H1 (cell line): ENCODE measurements around the gene NSUN4. TPM values are rescaled to one million over a fixed set of nuclear protein-coding genes. Genes with fewer than 3 reads are reported as not detected.

Experiments used
- CTCF ChIA-PET: fragments of 300-600 bp; sonication (Branson Sonifier 250); formaldehyde crosslinking; loops from one replicate; lab custom pipeline; 2021; ENCODE audit not compliant: partially characterized antibody; lab: Charles Lee
- POLR2A ChIA-PET: fragments of 300-600 bp; sonication (Branson Sonifier 250); formaldehyde crosslinking; loops from one replicate; lab custom pipeline; 2021; ENCODE audit warnings: inconsistent platforms; ENCODE audit not compliant: partially characterized antibody; lab: Charles Lee
- DNase-seq, 2 experiments: peaks; one replicate each; pipeline versions ENCODE4 v3.0.0 to v3.0.0-alpha.2; 2010 to 2022; ENCODE audit warnings: low spot score in 2 of 2, low read depth in 1 of 2, mixed read lengths in 1 of 2
- FAIRE-seq: peaks from 2 replicates; lab custom pipeline; 2011; peaks lifted over from hg19 to GRCh38; lab: Jason Lieb, UNC
- H2AFZ ChIP-seq: 2 replicates; pipeline ENCODE4 v1.8.1; 2012; ENCODE audit warnings: low read length, inconsistent platforms
- H2AK5ac ChIP-seq: 2 replicates; pipeline ENCODE4 v1.6.1; 2013; ENCODE audit warnings: low read depth, low read length
- H2BK120ac ChIP-seq: replicated peaks from 2 replicates; pipeline ENCODE3; 2013; ENCODE audit warnings: low read depth, low read length, inconsistent platforms
- H2BK12ac ChIP-seq: 2 replicates; pipeline ENCODE4 v1.6.1; 2013; ENCODE audit warnings: low read depth, low read length
- H2BK15ac ChIP-seq: 2 replicates; pipeline ENCODE4 v1.6.1; 2013; ENCODE audit warnings: low read length
- H2BK20ac ChIP-seq: 2 replicates; pipeline ENCODE4 v1.6.1; 2013; ENCODE audit warnings: low read length
- H2BK5ac ChIP-seq: 2 replicates; pipeline ENCODE4 v1.6.1; 2013; ENCODE audit warnings: low read depth, low read length
- H3K14ac ChIP-seq: 2 replicates; pipeline ENCODE4 v1.6.1; 2013; ENCODE audit warnings: inconsistent platforms; ENCODE audit not compliant: insufficient read length
- H3K18ac ChIP-seq: 2 replicates; pipeline ENCODE4 v1.6.1; 2013; ENCODE audit warnings: low read length; ENCODE audit errors: extremely low read depth
- H3K23ac ChIP-seq: 2 replicates; pipeline ENCODE4 v1.6.1; 2013; ENCODE audit warnings: inconsistent platforms; ENCODE audit not compliant: insufficient read length
- H3K23me2 ChIP-seq: 2 replicates; pipeline ENCODE4 v1.6.1; 2013; ENCODE audit warnings: low read depth, low read length
- H3K27ac ChIP-seq: 2 replicates; pipeline ENCODE4 v1.6.1; 2011; ENCODE audit warnings: low read depth, low read length, inconsistent platforms
- H3K27me3 ChIP-seq, 4 experiments: replicated peaks in 1 of 4; 1 replicate in 1 of 4; 2 replicates in 3 of 4; pipeline versions ENCODE4 v1.6.1 to v1.8.1; 2011 to 2013; ENCODE audit warnings: low read length in 3 of 4, mild to moderate bottlenecking in 3 of 4, inconsistent platforms in 2 of 4, mixed read lengths in 2 of 4, moderate library complexity in 1 of 4; ENCODE audit not compliant: control insufficient read depth in 3 of 4, insufficient read depth in 3 of 4; ENCODE audit errors: extremely low read depth in 1 of 4
- H3K36me3 ChIP-seq, 4 experiments: 2 replicates each; pipeline versions ENCODE4 v1.6.1 to v1.8.1; 2011 to 2013; ENCODE audit warnings: mild to moderate bottlenecking in 4 of 4, low read length in 3 of 4, moderate library complexity in 2 of 4, control low read depth in 1 of 4, inconsistent platforms in 1 of 4; ENCODE audit not compliant: insufficient read depth in 4 of 4, control insufficient read depth in 2 of 4
- H3K4ac ChIP-seq: replicated peaks from 2 replicates; pipeline ENCODE3; 2013; ENCODE audit warnings: low read length, low read depth, mixed read lengths, inconsistent platforms; ENCODE audit not compliant: insufficient read length
- H3K4me1 ChIP-seq, 4 experiments: replicated peaks in 1 of 4; 1 replicate in 1 of 4; 2 replicates in 3 of 4; pipeline versions ENCODE4 v1.6.1 to v1.8.1; 2011 to 2013; ENCODE audit warnings: low read length in 3 of 4, inconsistent platforms in 2 of 4, mixed read lengths in 1 of 4; ENCODE audit not compliant: insufficient read depth in 4 of 4, control insufficient read depth in 3 of 4
- H3K4me2 ChIP-seq, 2 experiments: 2 replicates each; pipeline versions ENCODE4 v1.6.1 to v1.8.1; 2011 to 2013; ENCODE audit warnings: low read depth in 2 of 2, low read length in 2 of 2, control low read depth in 1 of 2, inconsistent platforms in 1 of 2, mild to moderate bottlenecking in 1 of 2; ENCODE audit not compliant: insufficient read depth in 1 of 2
- H3K4me3 ChIP-seq, 4 experiments: fragments of 200-600, 300-600 bp in 1 of 4; sonication (generic), shearing (Covaris generic), sonication (Bioruptor Twin) in 1 of 4; 2 replicates each; pipeline versions ENCODE4 v1.5.1 to v1.8.1; 2011 to 2016; ENCODE audit warnings: low read length in 4 of 4, low read depth in 3 of 4, control low read depth in 2 of 4, inconsistent platforms in 2 of 4, mild to moderate bottlenecking in 2 of 4, mixed read lengths in 1 of 4, moderate library complexity in 1 of 4; ENCODE audit not compliant: insufficient read depth in 2 of 4; ENCODE audit errors: extremely low read depth in 1 of 4
- H3K56ac ChIP-seq: replicated peaks from 2 replicates; pipeline ENCODE3; 2013; ENCODE audit warnings: low read depth, mild to moderate bottlenecking, mixed read lengths, low read length, inconsistent platforms; ENCODE audit not compliant: insufficient read length
- H3K79me1 ChIP-seq: 2 replicates; pipeline ENCODE4 v1.6.1; 2013; ENCODE audit warnings: low read depth, low read length, control low read depth
- H3K79me2 ChIP-seq, 2 experiments: 2 replicates each; pipeline versions ENCODE4 v1.6.1 to v1.8.1; 2012 to 2013; ENCODE audit warnings: low read length in 2 of 2, mild to moderate bottlenecking in 2 of 2, inconsistent platforms in 1 of 2; ENCODE audit not compliant: insufficient read depth in 2 of 2, control insufficient read depth in 1 of 2
- H3K9ac ChIP-seq, 4 experiments: replicated peaks in 1 of 4; 1 replicate in 1 of 4; 2 replicates in 3 of 4; pipeline versions ENCODE4 v1.6.1 to v1.8.1; 2011 to 2013; ENCODE audit warnings: low read depth in 3 of 4, low read length in 3 of 4, control low read depth in 2 of 4, mild to moderate bottlenecking in 2 of 4, moderate library complexity in 2 of 4, inconsistent platforms in 1 of 4; ENCODE audit errors: extremely low read depth in 1 of 4
- H3K9me3 ChIP-seq, 2 experiments: 2 replicates each; pipeline versions ENCODE4 v1.6.1 to v1.8.1; 2012 to 2013; ENCODE audit warnings: mild to moderate bottlenecking in 2 of 2, moderate library complexity in 2 of 2, control low read depth in 1 of 2, inconsistent platforms in 1 of 2, low read depth in 1 of 2, low read length in 1 of 2, mixed read lengths in 1 of 2; ENCODE audit not compliant: insufficient read depth in 2 of 2
- H4K20me1 ChIP-seq, 2 experiments: replicated peaks in 1 of 2; 2 replicates each; pipeline versions ENCODE3 to v1.8.1; 2011 to 2013; ENCODE audit warnings: inconsistent platforms in 2 of 2, low read length in 2 of 2, mild to moderate bottlenecking in 1 of 2; ENCODE audit not compliant: insufficient read depth in 2 of 2, control insufficient read depth in 1 of 2
- H4K5ac ChIP-seq: 2 replicates; pipeline ENCODE4 v1.6.1; 2013; ENCODE audit warnings: low read length, low read depth, mixed read lengths, inconsistent platforms; ENCODE audit not compliant: insufficient read length
- H4K8ac ChIP-seq: 2 replicates; pipeline ENCODE4 v1.8.0; 2013; ENCODE audit warnings: mild to moderate bottlenecking, moderate library complexity, low read length, inconsistent platforms; ENCODE audit not compliant: insufficient read depth; ENCODE audit errors: extremely low read depth
- H4K91ac ChIP-seq: replicated peaks from 2 replicates; pipeline ENCODE3; 2013; ENCODE audit warnings: low read length, mixed read lengths, inconsistent platforms; ENCODE audit not compliant: insufficient read length
- CEBPB ChIP-seq: IDR thresholded peaks from 2 replicates; pipeline ENCODE4 v1.6.1; 2012; ENCODE audit warnings: low read depth, low read length
- CHD1 ChIP-seq: IDR thresholded peaks from 2 replicates; pipeline ENCODE4 v1.6.1; 2012; ENCODE audit warnings: low read depth, low read length, improper control_type of control experiment
- RXRA ChIP-seq: IDR thresholded peaks from 2 replicates; pipeline ENCODE4 v1.6.1; 2011; ENCODE audit warnings: low read depth, mild to moderate bottlenecking, low read length, moderate library complexity; ENCODE audit not compliant: insufficient read depth
- WGBS, 2 experiments: shearing (Covaris generic) in 1 of 2; methylation state at CpG; one replicate each; pipeline versions ENCODE4 v1.1.6 to v1.1.7; 2013 to 2015; ENCODE audit warnings: low lambda C conversion rate in 2 of 2, mixed read lengths in 2 of 2, inconsistent platforms in 1 of 2, low coverage in 1 of 2, missing lambda C conversion rate in 1 of 2; ENCODE audit not compliant: insufficient replicate concordance in 2 of 2, insufficient coverage in 1 of 2, insufficient read length in 1 of 2; ENCODE audit errors: extremely low coverage in 1 of 2, missing lambda C conversion rate in 1 of 2; 5-methylcytosine and 5-hydroxymethylcytosine counted together
- polyA plus RNA-seq, 7 experiments: library from polyadenylated mRNA; depleted of rRNA in 3 of 7; stranded (reverse) in 5 of 7; unstranded in 2 of 7; fragments of >200 nt in 5 of 7; fragments of 200-250 nt in 2 of 7; gene quantifications; 1 replicate in 5 of 7; 2 replicates in 1 of 7; 4 replicates in 1 of 7; pipeline versions ENCODE4 v1.2.1 to v1.2.3, GENCODE V29; 2011 to 2013; ENCODE audit warnings: missing spikeins in 2 of 7, mixed read lengths in 2 of 7
- total RNA-seq: library from RNA; stranded (reverse); fragmentation: NEBNext Ultra II Directional; extraction: Animal tissue kit (Norgen Biotek cat#: 25700); gene quantifications from 2 replicates; pipeline ENCODE4 v1.2.1, GENCODE V29; 2021
- TF ChIP-seq, protein P1 (sequence below), 3 experiments: IDR thresholded peaks; 1 replicate in 2 of 3; 2 replicates in 1 of 3; pipeline versions ENCODE4 v1.5.1 to v1.6.1; 2011; ENCODE audit warnings: low read length in 3 of 3, mild to moderate bottlenecking in 3 of 3, inconsistent platforms in 2 of 3, low read depth in 1 of 3, moderate library complexity in 1 of 3; ENCODE audit not compliant: insufficient read depth in 1 of 3; ENCODE audit errors: control extremely low read depth in 1 of 3

Gene NSUN4
- total and polyA plus RNA-seq, 2 of the 8 experiments (the other 6 are each of a cell fraction or from before 2014, with no cell fraction given), result 9.7 to 15.7 TPM

DNA sequence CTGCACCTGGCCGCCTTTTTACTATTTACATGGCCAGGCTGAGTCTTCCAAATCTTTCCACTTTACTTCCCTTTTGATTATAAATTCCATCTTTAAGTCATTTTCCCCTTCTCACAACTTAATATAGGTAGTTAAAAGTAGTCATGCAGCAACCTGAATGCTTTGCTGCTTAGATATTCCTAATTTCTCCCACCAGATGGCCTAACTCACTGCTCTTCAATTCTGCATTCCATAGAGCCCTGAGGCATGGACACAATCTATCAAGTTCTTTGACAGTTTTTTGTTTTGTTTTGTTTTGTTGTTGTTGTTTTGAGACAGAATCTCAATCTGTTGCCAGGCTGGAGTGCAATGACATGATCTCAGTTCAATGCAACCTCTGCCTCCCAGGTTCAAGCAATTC, 31.8 kb downstream of the NSUN4 start:
- Histone ChIP-seq H3K4me2 (no peak overlapping the region), H3K27me3 (no peaks in the 10 kb centered on the region), H3K23me2 (no peaks in the 10 kb centered on the region), H4K91ac (no peak overlapping the region), H2BK120ac (no peak overlapping the region), H2BK5ac (no peak overlapping the region), H2AK5ac (no peak overlapping the region), H3K9ac (no peak overlapping the region), H2BK20ac (no peak overlapping the region), H4K5ac (no peak overlapping the region), H3K4ac (no peak overlapping the region), H2BK15ac (no peak overlapping the region), H3K14ac (no peak overlapping the region), H3K18ac (no peak overlapping the region), H3K4me3 (no peak overlapping the region), H3K36me3 (peaks cover 0 to 9% (median 1%) of the 10 kb centered on the region in 4 experiments; a peak in 3 of 8 replicates), H4K20me1 (no peaks in the 10 kb centered on the region), H2BK12ac (no peak overlapping the region), H3K79me2 (no peaks in the 10 kb centered on the region), H3K23ac (no peak overlapping the region), H3K4me1 (no peaks in the 10 kb centered on the region), H3K56ac (no peak overlapping the region), H3K9me3 (no peaks in the 10 kb centered on the region), H2AFZ (no peak overlapping the region), H3K27ac (no peak overlapping the region), H3K79me1 (no peaks in the 10 kb centered on the region), H4K8ac (no peak overlapping the region)
- FAIRE-seq (no peak), DNase-seq (no peak)
- CTCF ChIA-PET, result interaction anchor here (0.9 kb wide), 1 partner anchor 11 kb away, joined by 3 read pairs; no protein-coding TSS in a partner anchor
- POLR2A ChIA-PET, result interaction anchor here (1.2 kb wide), 2 partner anchors 12 to 19 kb away, joined by 3 to 4 read pairs; no protein-coding TSS in a partner anchor
- TF ChIP-seq CEBPB (no peak), RXRA (no peak), CHD1 (no peak)
- TF ChIP-seq, protein P1, sequence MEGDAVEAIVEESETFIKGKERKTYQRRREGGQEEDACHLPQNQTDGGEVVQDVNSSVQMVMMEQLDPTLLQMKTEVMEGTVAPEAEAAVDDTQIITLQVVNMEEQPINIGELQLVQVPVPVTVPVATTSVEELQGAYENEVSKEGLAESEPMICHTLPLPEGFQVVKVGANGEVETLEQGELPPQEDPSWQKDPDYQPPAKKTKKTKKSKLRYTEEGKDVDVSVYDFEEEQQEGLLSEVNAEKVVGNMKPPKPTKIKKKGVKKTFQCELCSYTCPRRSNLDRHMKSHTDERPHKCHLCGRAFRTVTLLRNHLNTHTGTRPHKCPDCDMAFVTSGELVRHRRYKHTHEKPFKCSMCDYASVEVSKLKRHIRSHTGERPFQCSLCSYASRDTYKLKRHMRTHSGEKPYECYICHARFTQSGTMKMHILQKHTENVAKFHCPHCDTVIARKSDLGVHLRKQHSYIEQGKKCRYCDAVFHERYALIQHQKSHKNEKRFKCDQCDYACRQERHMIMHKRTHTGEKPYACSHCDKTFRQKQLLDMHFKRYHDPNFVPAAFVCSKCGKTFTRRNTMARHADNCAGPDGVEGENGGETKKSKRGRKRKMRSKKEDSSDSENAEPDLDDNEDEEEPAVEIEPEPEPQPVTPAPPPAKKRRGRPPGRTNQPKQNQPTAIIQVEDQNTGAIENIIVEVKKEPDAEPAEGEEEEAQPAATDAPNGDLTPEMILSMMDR (IDR thresholded peaks at IDR 0.05; ENCODE audit: control extremely low read depth in 1 of 3, insufficient read depth in 1 of 3, low read depth in 1 of 3, low read length in 3 of 3), result peak in 1 of 3 experiments; percentile 11; a peak in 1 of 4 replicates
- 88% methylated on average over 1 of the region's 1 CpG; no CpG with 5 or more reads in 1 of the 2 experiments for WGBS, 2 experiments
